Spleen (tissue), 11 donors: ENCODE measurements around the gene ECEL1. TPM values are rescaled to one million over a fixed set of nuclear protein-coding genes. Genes with fewer than 3 reads are reported as not detected.
A peak's percentile ranks its signal among the peaks of the same experiment; 100 is the strongest.

Source experiments
- DNase-seq: peaks from one replicate; pipeline ENCODE4 v3.0.0-alpha.2; 2020
- H3K27ac ChIP-seq, 8 donors: fragments of 200-600 bp; sonication (generic) in 7 of 8; 1 replicate in 4 of 8; 2 replicates in 4 of 8; pipeline versions ENCODE4 v1.5.0 to v1.8.0; 2016 to 2021; ENCODE audit warnings: inconsistent platforms in 4 of 8, mild to moderate bottlenecking in 4 of 8, moderate library complexity in 1 of 8
- H3K27me3 ChIP-seq, 7 donors: fragments of 200-600 bp; sonication (generic) in 6 of 7; replicated peaks in 1 of 7; 1 replicate in 4 of 7; 2 replicates in 3 of 7; pipeline versions ENCODE4 v1.5.0 to v1.8.0; 2016 to 2021; ENCODE audit warnings: inconsistent platforms in 3 of 7, mild to moderate bottlenecking in 1 of 7
- H3K36me3 ChIP-seq, 6 donors: fragments of 200-600 bp; sonication (generic) in 5 of 6; 1 replicate in 4 of 6; 2 replicates in 2 of 6; pipeline versions ENCODE4 v1.5.0 to v1.8.0; 2016 to 2021; ENCODE audit warnings: inconsistent platforms in 2 of 6
- H3K4me1 ChIP-seq, 6 donors: fragments of 200-600 bp; sonication (generic) in 5 of 6; 1 replicate in 3 of 6; 2 replicates in 3 of 6; pipeline versions ENCODE4 v1.5.0 to v1.8.0; 2016 to 2021; ENCODE audit warnings: inconsistent platforms in 3 of 6
- H3K4me3 ChIP-seq, 8 donors: fragments of 200-600 bp; sonication (generic) in 7 of 8; 1 replicate in 4 of 8; 2 replicates in 4 of 8; pipeline versions ENCODE4 v1.5.0 to v1.8.0; 2016 to 2021; ENCODE audit warnings: inconsistent platforms in 4 of 8, mild to moderate bottlenecking in 4 of 8, moderate library complexity in 2 of 8
- H3K9me3 ChIP-seq, 8 donors: fragments of 200-600 bp; sonication (generic) in 7 of 8; 1 replicate in 4 of 8; 2 replicates in 4 of 8; pipeline versions ENCODE4 v1.5.0 to v1.8.0; 2016 to 2021; ENCODE audit warnings: inconsistent platforms in 4 of 8
- CTCF ChIP-seq, 11 experiments: fragments of 200-600 bp in 7 of 11; fragments of 450-650 bp in 4 of 11; sonication (generic) in 4 of 11; IDR thresholded peaks in 8 of 11; conservative IDR thresholded peaks in 3 of 11; 1 replicate in 7 of 11; 2 replicates in 4 of 11; pipeline versions ENCODE4 v1.4.0 to v1.8.0; 2016 to 2021; ENCODE audit warnings: antibody characterized with exemption in 11 of 11, inconsistent platforms in 4 of 11, mild to moderate bottlenecking in 1 of 11
- POLR2A ChIP-seq, 3 donors: fragments of 450-650 bp; IDR thresholded peaks; one replicate each; pipeline ENCODE4 v1.5.1; 2017; ENCODE audit warnings: antibody characterized with exemption in 3 of 3, mild to moderate bottlenecking in 1 of 3
- POLR2AphosphoS5 ChIP-seq, 3 donors: sonication (generic); formaldehyde crosslinking; IDR thresholded peaks; one replicate each; pipeline ENCODE4 v1.5.1; 2017; ENCODE audit warnings: antibody characterized with exemption in 3 of 3
- WGBS, 5 donors: extraction: QIAGEN DNeasy Blood & Tissue Kit in 3 of 5; methylation state at CpG; one replicate each; pipeline versions ENCODE4 v1.1.5 to v1.1.7; 2013 to 2018; 5-methylcytosine and 5-hydroxymethylcytosine counted together
- intact Hi-C: fragments of 100-400 bp; cut with DNase I; formaldehyde crosslinking; loops from one replicate; pipeline ENCODE4 v1.15.0; 2023; ENCODE audit warnings: low total_unique reads
- polyA plus RNA-seq, 3 donors: library from polyadenylated mRNA; stranded (reverse); fragments of 200-250 nt; gene quantifications; one replicate each; pipeline ENCODE4 v1.2.1, GENCODE V29; 2013
- total RNA-seq, 7 donors: library from RNA; depleted of rRNA in 3 of 7; stranded (reverse); fragments of >200 nt in 3 of 7; fragmentation: NEBNext Ultra II Directional in 4 of 7; extraction: Animal tissue kit (Norgen Biotek cat#: 25700) in 4 of 7; gene quantifications; one replicate each; pipeline versions ENCODE4 v1.1.0 to v1.2.1, GENCODE V29; 2016 to 2021
- donor health status: healthy with polysubstance abuse.
- donor health status: DM: no; HTN: no; CAD: no; lungs with moderate emphysema.
- donor health status: DM: no; HTN: no; CAD: no.
- donor health status: Bipolar disorder and iron deficiency.
- donor health status: healthy.
- donor health status: DM: no; HTN: no; CAD: no.
- donor health status: DM: yes; HTN: yes; CAD: no.

Gene ECEL1
- total and polyA plus RNA-seq, 10 donors, result 0.10 to 23.1 (median 0.32) TPM; not detected in 2

GRCh38 chr2:232458661-232459418 is 28.8 kb downstream of the ECEL1 start:
- intact Hi-C loops, result loop anchor here (10.0 kb wide), 1 partner anchor 66 kb away; the partner anchor contains the start of genes CHRND and PRSS56
- Histone ChIP-seq H3K27me3 (peaks cover 0 to 46% (median 14%) of the 10 kb centered on the region in 7 donors), H3K36me3 (no peaks in the 10 kb centered on the region), H3K9me3 (no peaks in the 10 kb centered on the region), H3K4me1 (no peaks in the 10 kb centered on the region), H3K27ac (no peak overlapping the region), H3K4me3 (no peak overlapping the region)
- WGBS, 5 donors, result 52 to 67% (median 59%) methylated on average over 42 to 56 of the region's 56 CpGs
- no peak for TF ChIP-seq POLR2A (IDR thresholded peaks at IDR 0.05)
- no peak for TF ChIP-seq CTCF (IDR thresholded peaks at IDR 0.05 in 8 of 11, conservative IDR thresholded peaks at IDR 0.05 in 3 of 11)
- TF ChIP-seq POLR2AphosphoS5 (IDR thresholded peaks at IDR 0.05), result no peak
- DNase-seq, result peak; percentile 66

GRCh38 chr2:232458051-232458660 is 29.5 kb downstream of the ECEL1 start:
- Histone ChIP-seq H3K4me1 (no peaks in the 10 kb centered on the region), H3K36me3 (no peaks in the 10 kb centered on the region), H3K27me3 (peaks cover 0 to 46% (median 14%) of the 10 kb centered on the region in 7 donors), H3K4me3 (no peak overlapping the region), H3K27ac (no peak overlapping the region), H3K9me3 (no peaks in the 10 kb centered on the region)
- WGBS, 5 donors, result 82 to 88% (median 86%) methylated on average over 11 to 25 of the region's 25 CpGs
- TF ChIP-seq CTCF (IDR thresholded peaks at IDR 0.05 in 8 of 11, conservative IDR thresholded peaks at IDR 0.05 in 3 of 11), result no peak
- no peak for TF ChIP-seq POLR2AphosphoS5 (IDR thresholded peaks at IDR 0.05)
- TF ChIP-seq POLR2A (IDR thresholded peaks at IDR 0.05), result no peak
- peak; percentile 59 for DNase-seq
- intact Hi-C loops, result loop anchor here (10.0 kb wide), 1 partner anchor 67 kb away; the partner anchor contains the start of genes CHRND and PRSS56

- H3K27me3 ChIP-seq, result peaks cover 0 to 46% (median 14%) of the 10 kb centered on the region in 7 donors
Observed at GRCh38 chr2:232457121-232458011, 30.3 kb downstream of the ECEL1 start.

More at GRCh38 chr2:232457121-232458011, 30.3 kb downstream of the ECEL1 start:
- Histone ChIP-seq H3K4me3 (no peak overlapping the region), H3K4me1 (no peaks in the 10 kb centered on the region), H3K9me3 (no peaks in the 10 kb centered on the region), H3K36me3 (no peaks in the 10 kb centered on the region), H3K27ac (no peak overlapping the region)
- peak; percentile 57 for DNase-seq
- TF ChIP-seq POLR2A (IDR thresholded peaks at IDR 0.05) (no peak), CTCF (IDR thresholded peaks at IDR 0.05 in 8 of 11, conservative IDR thresholded peaks at IDR 0.05 in 3 of 11) (no peak), POLR2AphosphoS5 (IDR thresholded peaks at IDR 0.05) (no peak)
- intact Hi-C loops, result loop anchor here (10.0 kb wide), 1 partner anchor 67 kb away; the partner anchor contains the start of genes CHRND and PRSS56
- 73 to 92% (median 87%) methylated on average over 9 to 21 of the region's 21 CpGs for WGBS, 5 donors
